NCI-H2227 (cell line): Measurements from ENCODE around the gene FASTKD3.

Source experiments
- DNase-seq: peaks from one replicate; lab custom pipeline; 2025; ENCODE audit not compliant: unreplicated experiment; lab: John Stamatoyannopoulos, UW

The FASTKD3 gene

DNA sequence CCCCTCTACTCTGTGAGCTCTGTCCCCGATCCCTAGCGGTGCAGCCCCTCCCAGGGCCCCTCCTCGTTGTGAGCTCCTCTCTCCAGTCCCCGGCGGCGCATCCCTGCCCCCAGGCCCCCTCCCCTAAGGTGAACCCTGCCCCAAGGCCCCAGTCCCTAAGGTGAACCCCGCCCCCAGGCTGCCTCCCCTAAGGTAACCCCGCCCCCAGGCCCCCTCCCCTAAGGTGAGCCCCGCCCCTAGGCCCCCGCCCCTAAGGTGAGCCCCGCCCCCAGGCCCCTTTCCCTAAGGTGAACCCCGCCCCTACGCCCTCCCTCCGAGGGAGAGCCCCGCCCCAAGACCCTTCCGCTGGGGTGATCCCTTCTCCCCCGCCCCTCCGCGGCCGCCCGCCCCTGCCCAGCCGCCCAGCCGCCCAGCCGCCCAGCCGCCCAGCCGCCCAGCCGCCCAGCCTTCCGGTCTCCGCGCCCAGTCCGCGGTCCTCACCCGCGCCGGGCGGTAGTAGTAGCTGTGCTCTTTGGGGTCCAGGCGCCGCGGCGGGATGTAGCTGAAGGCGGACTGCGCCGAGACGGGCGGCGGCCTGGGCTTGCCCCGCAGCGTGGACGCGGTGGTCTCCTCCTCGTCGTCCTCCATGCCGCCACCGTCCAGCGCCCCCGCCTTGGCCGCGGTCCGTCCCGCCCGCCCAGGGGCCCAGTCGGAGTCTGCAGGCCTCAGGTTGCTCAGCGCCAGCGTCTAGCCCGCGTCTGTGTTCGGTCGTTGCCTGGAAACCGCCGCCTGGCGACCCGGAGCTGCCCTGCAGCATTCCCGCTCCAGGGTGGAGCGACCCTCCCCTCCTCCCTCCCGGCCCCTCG lies 18.2 kb downstream of the FASTKD3 start, which contains the start of gene CFAP90:
Gene CFAP90 (minus strand): TSS at position 739 of the 845 bp plus-strand sequence. CDS start 112 bp downstream, at position 627.
- peak; percentile 85 for DNase-seq

DNA sequence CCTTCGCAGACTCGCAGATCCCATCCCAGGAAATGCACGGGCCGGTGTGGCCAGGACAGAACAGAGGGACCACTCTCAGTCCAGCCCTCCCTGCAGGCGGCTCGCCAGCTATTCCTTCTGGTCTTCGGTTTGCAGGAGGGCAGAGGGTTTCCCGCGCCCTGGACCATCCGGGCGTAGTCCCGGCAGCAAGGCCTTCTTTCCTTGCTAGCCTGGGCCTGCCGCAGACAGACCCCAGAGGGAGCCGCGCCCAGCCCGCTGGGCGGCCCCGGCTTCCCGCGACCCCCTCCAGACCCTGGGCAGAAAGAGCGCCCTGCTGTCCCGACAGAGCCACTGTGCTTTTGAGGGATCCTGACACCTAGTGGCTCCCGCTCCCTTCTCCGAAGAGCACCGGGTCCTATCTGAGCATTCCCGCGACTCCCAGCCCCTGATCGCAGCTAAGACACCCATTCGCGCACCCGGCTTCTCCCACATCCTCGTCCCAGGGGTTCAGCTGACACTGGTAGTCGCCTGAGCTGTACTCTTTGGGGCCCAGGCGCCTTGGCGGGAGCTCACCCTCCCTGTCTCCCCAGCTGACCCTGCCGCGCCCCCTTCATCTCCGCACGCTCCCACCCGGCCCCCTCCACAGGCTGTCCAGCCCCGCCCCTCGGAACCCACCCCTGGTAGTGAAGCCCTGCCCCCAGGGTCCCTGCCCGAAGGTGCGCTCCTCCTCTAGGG lies 19.0 kb downstream of the FASTKD3 start:
- peak; percentile 57 for DNase-seq

DNA sequence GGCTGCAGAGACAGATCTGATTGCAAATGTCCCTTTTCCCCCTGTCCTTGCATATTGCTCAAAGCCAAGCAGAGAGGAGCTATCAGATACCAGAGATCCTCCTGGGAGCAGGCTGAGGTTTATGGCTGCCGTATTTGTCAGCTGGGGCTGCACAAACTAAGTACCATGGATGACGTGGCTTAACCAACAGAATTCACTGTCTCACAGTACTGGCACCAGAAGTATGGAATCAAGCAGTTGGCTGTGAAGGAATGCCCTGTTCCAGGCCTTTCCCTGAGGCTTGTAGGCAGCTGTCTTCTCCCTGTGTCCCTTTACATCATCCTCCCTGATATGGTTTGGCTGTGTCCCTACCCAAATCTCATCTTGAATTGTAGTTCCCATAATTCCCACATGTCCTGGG lies 20.5 kb downstream of the FASTKD3 start:
- no peak for DNase-seq

DNA sequence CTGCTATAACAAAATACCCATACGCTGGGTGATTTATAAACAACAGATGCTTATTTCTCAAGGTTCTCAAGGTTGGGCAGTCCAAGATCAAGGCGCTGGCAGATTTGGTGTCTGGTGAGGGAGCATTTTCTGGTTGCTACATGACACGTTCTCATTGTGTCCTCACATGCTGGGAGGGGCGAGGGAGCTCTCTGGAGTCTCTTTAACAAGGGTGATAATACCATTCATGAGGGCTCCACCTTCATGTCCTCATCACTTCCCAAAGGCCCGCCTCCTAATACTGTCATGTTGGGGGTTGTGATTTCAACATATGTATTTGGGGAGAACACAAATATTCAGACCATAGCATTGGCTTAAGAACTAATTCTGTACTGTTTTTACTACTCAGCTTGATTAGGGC lies 22.5 kb downstream of the FASTKD3 start:
- no peak for DNase-seq

DNA sequence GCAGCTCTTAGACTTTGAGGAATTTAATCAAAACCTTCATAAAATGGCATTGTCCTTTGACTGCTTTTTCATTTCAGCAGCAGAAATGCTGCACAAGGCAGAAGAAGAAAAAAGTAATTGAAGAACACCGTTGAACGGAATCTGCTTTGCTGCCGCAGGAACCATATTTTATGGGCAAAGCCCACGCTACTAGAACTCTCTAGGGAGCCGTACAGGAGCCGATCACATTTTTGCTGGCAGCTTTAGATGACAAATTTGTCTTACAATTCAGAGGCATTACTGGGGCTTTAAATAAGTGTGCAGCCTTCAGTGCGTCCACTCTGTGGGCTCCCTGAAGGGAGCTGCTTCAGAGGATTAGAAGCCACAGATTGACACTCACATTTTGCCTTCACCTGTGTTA lies 23.3 kb downstream of the FASTKD3 start:
- DNase-seq: no peak

DNA sequence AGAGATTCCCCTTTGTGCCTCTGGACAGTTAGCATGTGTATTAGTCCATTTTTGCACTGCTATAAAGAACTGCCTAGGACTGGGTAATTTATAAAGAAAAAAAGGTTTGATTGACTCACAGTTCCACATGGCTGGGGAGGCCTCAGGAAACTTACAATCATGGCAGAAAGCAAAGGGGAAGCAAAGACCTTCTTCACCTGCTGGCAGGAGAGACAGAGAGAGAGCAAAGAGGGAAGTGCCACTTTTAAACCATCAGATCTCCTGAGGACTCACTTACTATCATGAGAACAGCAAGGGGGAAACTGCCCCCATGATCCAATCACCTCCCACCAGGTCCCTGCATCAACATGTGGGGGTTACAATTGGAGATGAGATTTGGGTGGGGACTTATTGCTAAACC lies 23.9 kb downstream of the FASTKD3 start:
- no peak for DNase-seq

DNA sequence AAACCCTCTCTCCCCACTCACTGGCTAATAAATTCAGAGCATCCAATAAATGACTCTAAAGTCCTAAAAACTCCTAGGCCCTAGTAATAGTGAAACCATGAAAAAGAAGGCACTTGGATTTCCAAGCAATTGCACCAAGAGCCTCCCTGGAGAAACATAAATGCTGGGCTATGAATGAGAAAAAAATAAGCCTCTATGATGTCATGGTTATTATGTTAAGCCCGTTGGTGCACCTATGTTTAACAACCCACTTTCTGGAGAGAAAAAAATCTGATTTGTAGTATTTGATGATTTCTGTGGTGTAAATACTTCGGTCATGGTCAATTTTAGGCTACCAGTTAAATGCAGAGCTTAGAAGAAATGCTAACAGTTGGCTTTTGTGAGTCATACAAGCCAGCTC lies 26.3 kb downstream of the FASTKD3 start:
- no peak for DNase-seq

DNA sequence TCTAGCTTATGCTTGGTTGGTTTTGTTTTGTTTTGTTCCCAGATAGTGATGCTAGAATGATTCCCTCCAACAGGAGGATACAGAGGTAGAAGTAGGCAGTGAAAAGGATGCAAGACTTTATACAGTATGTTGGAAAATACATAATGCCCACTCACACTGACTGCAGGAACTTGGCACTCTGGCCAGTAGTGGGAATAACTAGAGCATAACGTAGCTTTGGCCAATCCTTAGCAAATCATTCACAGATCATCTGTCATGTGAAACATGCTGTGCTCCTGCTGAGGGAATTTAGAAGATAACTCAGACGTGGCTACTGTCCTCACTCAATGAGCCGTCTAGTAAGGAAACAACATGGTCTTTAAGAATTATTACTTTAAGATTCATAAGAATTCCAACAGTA lies 31.4 kb downstream of the FASTKD3 start:
- no peak for DNase-seq

DNA sequence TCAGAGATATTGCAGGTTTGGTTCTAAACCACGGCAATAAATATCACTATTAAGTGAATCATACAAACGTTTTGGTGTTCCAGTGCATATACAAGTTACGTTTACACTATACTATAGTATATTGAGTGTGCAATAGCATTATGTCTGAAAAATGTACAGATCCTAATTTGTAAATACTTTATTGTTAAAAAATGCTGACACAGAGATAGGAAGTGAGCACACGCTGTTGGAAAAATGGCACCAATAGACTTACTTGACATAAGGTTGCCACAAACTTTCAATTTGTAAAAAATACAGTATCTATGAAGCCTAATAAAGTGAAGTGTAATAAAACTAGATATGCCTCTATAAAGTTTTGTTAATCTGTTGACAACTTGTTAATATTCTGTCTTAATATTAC lies 33.8 kb downstream of the FASTKD3 start:
- no peak for DNase-seq

DNA sequence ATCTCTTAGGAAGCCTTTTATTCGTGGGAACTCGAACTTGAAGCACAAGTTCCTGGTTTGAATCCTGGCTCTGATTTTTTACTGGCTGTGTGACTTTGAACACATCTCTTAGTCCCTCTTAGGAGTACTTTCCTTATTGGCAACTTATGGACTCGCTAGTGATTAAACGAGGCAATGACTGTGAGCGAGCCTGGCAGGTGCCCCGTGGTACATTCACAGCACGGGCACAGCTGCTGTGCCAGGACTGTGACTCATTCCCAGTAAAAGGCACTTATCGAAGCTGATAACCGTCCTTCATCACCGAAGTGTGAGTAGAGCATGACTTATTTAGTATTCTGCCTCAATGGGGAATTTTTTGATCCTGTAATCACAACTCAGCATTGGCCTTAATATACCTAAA lies 40.6 kb downstream of the FASTKD3 start:
- DNase-seq: no peak

DNA sequence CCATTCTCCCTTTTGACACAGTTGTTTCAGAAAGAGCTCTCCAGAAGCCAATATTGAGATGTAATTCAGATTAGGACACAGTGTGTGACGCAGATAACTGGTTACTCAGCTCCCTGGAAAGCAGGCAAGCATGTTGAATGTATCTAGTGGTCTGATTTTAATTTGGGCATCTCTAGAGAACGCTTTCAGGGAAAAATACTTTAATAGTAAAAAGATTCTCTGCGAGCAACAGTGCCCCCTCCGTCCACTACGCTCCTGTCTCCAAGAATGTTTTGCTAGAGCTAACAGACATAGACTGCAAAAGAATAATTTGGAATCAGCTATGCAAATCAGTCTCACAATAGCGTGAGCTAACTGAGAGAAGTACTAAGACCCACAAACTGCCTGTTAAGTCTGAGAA lies 41.2 kb downstream of the FASTKD3 start:
- DNase-seq: no peak

DNA sequence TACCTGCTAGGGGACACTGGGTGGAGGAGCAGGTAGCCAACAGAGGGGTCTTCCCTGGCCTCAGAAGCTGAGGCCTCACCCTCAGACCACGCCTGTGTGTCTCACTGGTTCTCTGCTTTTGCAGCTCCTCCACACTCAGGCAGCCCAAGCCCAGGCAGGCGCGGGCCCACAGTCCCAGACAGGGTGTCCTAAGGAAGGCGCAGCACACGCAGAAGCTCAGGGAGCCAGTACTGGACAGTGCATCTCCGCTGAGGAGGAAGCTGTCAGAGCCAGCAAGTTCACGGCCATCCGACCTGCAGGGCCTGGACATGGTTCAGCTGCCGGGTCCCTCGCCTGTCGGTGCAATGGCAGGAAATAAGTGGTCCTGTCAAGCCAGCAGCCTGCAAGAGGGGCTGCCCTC lies 43.2 kb downstream of the FASTKD3 start:
- no peak for DNase-seq

DNA sequence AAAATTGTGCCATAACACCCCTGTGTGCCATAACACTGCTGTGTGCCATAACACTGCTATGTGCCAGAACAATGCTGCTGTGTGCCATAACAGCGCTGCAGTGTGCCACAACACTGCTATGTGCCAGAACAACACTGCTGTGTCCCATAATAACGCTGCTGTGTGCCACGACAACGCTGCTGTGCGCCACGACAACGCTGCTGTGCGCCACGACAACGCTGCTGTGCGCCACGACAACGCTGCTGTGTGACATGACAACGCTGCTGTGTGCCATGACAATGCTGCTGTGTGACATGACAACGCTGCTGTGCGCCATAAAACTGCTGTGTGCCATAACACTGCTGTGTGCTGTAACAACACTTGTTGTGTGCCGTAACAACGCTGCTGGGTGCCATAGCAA lies 43.8 kb downstream of the FASTKD3 start:
- DNase-seq: no peak

DNA sequence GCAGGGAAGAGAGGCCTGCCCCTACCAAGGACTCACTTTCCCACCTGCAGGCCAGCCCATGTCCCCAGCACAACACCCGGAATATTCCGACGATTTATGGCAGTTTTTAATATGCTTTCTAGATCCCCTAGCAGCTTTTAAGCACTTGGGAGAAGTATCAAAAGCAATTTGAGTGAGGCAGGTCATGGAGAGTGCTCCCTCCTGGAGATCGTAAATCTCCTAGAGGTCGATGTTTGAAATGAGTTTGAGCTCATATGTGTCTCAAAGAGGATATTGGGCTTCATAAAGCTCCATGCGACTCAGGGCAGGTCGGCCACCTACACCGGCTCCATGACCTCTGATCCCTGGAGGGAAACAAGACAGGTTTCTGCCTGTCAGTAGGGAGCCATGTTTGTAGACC lies 45.2 kb downstream of the FASTKD3 start:
- DNase-seq: no peak

DNA sequence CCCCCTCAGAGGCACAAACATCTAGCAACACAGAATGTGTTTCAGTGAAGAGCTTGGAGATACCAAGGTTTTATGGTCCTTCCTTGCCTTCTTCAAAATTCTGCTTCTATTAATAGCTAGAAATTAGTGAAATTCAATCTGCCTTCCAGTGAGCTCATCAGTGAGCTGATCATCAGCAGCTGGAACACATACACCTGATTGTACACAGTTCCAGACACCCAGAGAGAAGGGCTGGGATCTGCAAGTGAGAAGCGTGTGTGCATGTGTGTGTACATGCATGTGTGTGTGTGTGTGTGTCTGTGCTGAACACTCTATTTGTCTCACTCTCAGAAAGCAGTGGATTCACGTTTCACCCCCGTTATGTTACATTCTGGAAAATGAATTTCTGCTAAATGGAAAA lies 46.4 kb downstream of the FASTKD3 start:
- DNase-seq: no peak

DNA sequence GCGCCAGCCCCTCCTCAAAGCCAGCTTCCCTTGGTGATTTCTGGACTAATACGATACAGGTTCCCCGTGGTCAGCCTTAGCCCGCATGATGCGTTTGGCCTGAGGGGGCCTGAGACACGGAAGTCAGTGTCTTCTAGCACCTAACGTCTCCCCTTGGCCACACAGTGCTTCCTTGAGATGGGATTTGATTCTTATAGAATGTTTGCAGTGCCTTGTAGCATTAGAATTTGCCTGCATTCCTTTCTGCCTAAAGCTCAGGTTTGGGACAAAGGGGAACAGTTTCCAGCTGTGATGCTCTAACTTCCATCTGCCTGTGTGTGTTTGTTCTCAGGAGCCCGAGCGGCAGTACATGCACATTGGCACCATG lies 52.3 kb downstream of the FASTKD3 start:
- no peak for DNase-seq

DNA sequence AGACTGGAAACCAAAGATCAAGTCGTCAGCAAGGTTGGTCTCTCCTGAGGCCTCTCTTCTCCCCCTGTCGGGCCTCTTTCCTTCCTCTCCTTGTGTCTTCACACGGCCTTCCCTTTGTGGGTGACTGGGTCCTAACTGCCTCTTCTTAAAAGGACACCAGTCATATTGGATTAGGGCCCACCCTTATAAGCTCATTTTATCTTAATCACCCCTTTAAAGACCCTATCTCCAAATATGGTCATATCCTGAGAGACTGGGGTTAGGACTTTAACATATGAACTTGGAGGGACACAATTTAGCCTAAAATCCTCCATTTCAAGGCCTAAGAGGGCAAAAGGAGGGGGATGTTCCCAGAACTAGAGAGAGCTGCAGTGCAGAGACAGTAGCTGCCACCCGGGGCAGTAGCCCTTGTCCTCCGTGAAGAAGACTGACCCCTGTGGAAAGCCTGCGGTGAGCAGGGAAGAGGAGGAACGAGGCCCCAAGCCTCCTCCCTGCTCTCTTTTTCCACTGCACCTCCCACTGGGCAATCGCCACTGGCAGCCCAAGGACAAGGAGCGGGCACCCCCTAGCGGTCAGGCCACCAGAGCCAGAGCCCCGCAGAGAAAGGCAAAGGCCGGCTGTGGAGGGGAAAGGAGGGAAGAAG lies 52.8 kb downstream of the FASTKD3 start:
- peak; percentile 75 for DNase-seq

DNA sequence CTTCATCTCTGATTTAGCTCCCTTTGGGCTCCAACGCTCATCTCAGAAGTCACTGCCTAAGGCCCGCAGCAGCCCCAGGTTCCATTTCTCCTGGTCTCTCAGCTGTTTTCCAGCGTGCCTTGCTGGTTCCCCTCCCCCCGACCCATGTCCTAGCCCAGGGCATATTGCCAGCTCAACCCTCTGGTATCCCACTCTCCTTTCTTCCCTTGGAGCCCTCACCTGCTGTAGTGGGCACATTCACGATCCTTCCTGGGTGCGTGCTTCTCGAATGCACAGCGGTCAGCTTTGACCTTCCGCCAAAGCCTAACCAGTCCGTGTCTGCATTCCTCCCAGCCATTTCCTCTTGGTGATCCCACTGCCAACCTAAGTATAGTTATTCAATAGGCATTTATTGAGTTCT lies 54.0 kb downstream of the FASTKD3 start:
- DNase-seq: no peak

DNA sequence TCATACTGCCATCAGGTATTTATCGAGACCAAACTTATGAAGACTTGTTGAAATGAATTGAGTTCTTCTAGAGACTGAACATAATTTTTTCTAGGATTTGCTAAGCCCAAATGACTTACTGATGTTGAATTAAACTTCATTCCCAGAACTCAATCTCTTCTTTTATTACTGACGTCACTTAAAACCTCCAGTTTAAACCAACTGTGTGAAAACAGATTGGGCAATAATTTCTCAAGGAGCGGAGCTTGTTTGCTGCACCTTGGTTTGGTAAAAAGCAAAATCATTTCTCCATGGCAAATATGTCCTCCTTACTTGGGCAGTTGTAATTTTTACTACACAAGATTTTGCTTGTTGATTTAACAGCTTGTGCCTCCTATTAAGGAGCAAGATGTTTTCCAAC lies 55.3 kb downstream of the FASTKD3 start:
- no peak for DNase-seq

DNA sequence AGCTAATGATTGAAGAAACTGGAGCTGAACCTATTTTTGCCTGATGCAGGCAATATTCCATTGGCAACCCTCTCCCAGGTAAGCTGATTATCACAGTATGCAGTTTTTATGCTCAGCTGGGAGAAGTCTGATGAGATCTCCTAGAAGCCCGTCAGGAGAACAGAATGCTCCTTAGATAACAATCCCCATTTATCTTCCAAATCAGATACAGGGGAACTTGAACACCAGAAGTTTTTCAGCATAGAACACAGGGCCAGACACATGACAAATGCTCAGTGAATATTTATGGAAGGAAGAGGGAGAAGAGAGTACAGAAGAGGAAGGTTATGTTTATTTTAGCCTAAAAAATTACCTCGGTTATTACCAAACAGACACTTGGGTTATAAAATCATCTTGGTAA lies 55.8 kb downstream of the FASTKD3 start:
- DNase-seq: no peak

DNA sequence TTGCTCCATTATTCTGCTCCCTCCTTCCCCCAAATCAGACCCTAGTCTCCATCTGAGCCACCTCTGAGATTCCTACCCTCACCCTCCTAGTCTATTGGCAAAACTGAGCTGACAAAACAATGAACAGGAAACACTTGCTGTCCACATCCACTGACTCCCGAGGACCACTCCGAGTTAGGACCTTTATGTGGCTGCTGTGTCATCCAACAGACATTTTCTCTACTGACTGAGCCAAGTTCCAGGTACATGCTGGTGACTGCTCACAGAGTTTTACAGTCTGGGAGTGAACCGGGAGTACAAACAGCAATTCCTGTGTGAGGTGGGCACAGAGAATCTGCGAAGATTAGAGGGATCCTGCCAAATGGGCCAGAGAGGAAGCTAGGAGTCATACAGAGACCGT lies 57.1 kb downstream of the FASTKD3 start:
- no peak for DNase-seq
